ENCODE results near the gene ARHGEF12. TPM values are rescaled to one million over a fixed set of nuclear protein-coding genes. Genes with fewer than 3 reads are reported as not detected.

ARHGEF12 gene
- total RNA-seq, 1 donor from 2014 or later, result 114 TPM

GRCh38 chr11:120494595-120494994 is 158.4 kb downstream of the ARHGEF12 start:
- Mint-ChIP-seq H3K27me3 (ENCODE audit: unreplicated experiment) (no peaks in the 10 kb centered on the region), H3K4me1 (ENCODE audit: unreplicated experiment) (no peaks in the 10 kb centered on the region), H3K27ac (ENCODE audit: unreplicated experiment) (no peak overlapping the region), H3K9me3 (ENCODE audit: unreplicated experiment) (no peaks in the 10 kb centered on the region), H3K4me3 (ENCODE audit: unreplicated experiment) (no peak overlapping the region), H3K36me3 (ENCODE audit: unreplicated experiment) (peaks cover 9% of the 10 kb centered on the region)
- TF ChIP-seq CTCF (IDR thresholded peaks at IDR 0.05), result no peak
- DNase-seq (ENCODE audit: extremely low spot score, unreplicated experiment), result no peak

DNA sequence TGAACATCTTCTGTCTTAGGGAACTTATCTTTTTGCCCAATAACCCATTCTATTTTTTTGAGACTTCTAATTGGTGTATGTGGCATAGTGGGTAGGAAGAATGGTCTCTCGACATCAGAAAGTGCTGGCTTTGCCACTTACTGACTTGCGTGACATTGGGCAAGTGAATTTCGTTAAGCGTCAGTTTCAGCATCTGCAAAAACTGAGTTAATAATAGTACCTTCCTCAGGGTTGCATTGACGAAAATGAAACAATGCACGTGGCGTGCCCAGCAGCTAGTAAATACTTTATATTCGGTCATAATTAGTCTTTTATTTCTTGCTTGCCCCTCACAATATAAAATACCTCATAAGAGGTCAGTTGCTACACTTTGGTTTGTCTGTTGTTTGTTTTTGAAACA is 162.9 kb downstream of the ARHGEF12 start:
- no peak for TF ChIP-seq CTCF (IDR thresholded peaks at IDR 0.05)
- Mint-ChIP-seq H3K27me3 (ENCODE audit: unreplicated experiment) (peaks cover 9% of the 10 kb centered on the region), H3K27ac (ENCODE audit: unreplicated experiment) (no peak overlapping the region), H3K9me3 (ENCODE audit: unreplicated experiment) (no peaks in the 10 kb centered on the region), H3K4me1 (ENCODE audit: unreplicated experiment) (peaks cover 4% of the 10 kb centered on the region), H3K36me3 (ENCODE audit: unreplicated experiment) (peaks cover 4% of the 10 kb centered on the region), H3K4me3 (ENCODE audit: unreplicated experiment) (no peak overlapping the region)
- no peak for DNase-seq (ENCODE audit: extremely low spot score, unreplicated experiment)

DNA sequence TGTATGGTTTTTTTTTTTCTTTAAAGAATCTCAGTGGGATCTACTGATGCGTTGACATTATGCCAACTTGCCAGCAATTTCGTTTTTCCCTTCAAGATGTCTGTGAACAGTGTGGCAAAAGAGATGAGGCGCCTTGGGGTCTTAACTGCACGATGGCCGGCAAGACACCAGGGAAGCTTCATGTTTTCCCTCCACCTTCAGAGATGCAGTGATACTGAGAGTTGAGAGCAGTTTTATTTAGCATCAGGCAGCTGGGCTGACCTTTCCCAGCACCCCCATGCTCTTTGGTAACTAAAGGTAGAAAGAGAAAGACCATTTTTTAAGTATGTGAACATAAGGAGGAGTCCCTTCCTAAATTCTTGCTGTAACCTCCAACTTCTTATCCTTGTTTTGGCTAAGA is 163.6 kb downstream of the ARHGEF12 start:
- DNase-seq (ENCODE audit: extremely low spot score, unreplicated experiment), result no peak
- peaks cover 7% of the 10 kb centered on the region for H3K4me1 Mint-ChIP-seq (ENCODE audit: unreplicated experiment)
- H3K4me3 Mint-ChIP-seq (ENCODE audit: unreplicated experiment), result no peak overlapping the region
- no peak overlapping the region for H3K27ac Mint-ChIP-seq (ENCODE audit: unreplicated experiment)
- no peaks in the 10 kb centered on the region for H3K9me3 Mint-ChIP-seq (ENCODE audit: unreplicated experiment)
- TF ChIP-seq CTCF (IDR thresholded peaks at IDR 0.05), result no peak
- H3K27me3 Mint-ChIP-seq (ENCODE audit: unreplicated experiment), result peaks cover 13% of the 10 kb centered on the region
- H3K36me3 Mint-ChIP-seq (ENCODE audit: unreplicated experiment), result peaks cover 4% of the 10 kb centered on the region

DNA sequence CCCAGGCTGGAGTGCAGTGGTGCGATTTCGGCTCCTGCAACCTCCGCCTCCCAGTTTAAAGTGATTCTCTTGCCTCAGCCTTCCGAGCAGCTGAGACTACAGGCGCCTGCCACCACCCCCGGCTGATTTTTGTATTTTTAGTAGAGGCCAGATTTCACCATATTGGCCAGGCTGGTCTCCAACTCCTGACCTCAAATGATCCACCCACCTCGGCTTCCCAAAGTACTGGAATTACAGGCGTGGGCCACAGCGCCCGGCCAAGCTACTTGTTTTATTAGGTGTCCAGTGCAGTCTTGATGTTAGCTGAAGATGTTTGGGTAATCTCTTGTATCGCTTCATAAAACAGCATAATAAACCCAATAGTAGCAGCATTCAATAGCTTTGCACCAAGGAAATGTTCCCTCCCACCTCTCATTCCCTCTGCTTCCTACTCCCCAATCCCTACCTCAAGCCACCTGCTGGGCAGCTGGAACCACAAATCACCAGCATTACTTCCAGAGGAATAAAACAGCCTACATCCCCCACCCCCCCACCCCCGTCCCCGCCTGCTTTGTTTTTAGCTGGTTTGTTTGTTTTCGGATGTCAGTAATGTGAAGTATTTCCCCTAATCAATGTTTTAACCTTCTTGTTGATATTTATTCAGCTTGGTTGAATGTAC is 164.3 kb downstream of the ARHGEF12 start:
- no peaks in the 10 kb centered on the region for H3K9me3 Mint-ChIP-seq (ENCODE audit: unreplicated experiment)

GRCh38 chr11:120501440-120501839 is 165.2 kb downstream of the ARHGEF12 start:
- peaks cover 20% of the 10 kb centered on the region for H3K27me3 Mint-ChIP-seq (ENCODE audit: unreplicated experiment)
- TF ChIP-seq CTCF (IDR thresholded peaks at IDR 0.05), result no peak
- H3K4me1 Mint-ChIP-seq (ENCODE audit: unreplicated experiment), result peaks cover 7% of the 10 kb centered on the region
- H3K27ac Mint-ChIP-seq (ENCODE audit: unreplicated experiment), result no peak overlapping the region
- no peak for DNase-seq (ENCODE audit: extremely low spot score, unreplicated experiment)
- H3K36me3 Mint-ChIP-seq (ENCODE audit: unreplicated experiment), result no peaks in the 10 kb centered on the region
- no peak overlapping the region for H3K4me3 Mint-ChIP-seq (ENCODE audit: unreplicated experiment)
- no peaks in the 10 kb centered on the region for H3K9me3 Mint-ChIP-seq (ENCODE audit: unreplicated experiment)

More for the DNA sequence above, 164.3 kb downstream of the ARHGEF12 start:
- Mint-ChIP-seq H3K4me1 (ENCODE audit: unreplicated experiment) (peaks cover 7% of the 10 kb centered on the region), H3K27ac (ENCODE audit: unreplicated experiment) (no peak overlapping the region), H3K4me3 (ENCODE audit: unreplicated experiment) (no peak overlapping the region), H3K36me3 (ENCODE audit: unreplicated experiment) (no peaks in the 10 kb centered on the region), H3K27me3 (ENCODE audit: unreplicated experiment) (peaks cover 13% of the 10 kb centered on the region)
- TF ChIP-seq CTCF (IDR thresholded peaks at IDR 0.05), result no peak
- DNase-seq (ENCODE audit: extremely low spot score, unreplicated experiment), result peak; percentile 80

Data from osteocyte (in vitro differentiated cells).